ENCODE results near the gene MMAB.

DNA sequence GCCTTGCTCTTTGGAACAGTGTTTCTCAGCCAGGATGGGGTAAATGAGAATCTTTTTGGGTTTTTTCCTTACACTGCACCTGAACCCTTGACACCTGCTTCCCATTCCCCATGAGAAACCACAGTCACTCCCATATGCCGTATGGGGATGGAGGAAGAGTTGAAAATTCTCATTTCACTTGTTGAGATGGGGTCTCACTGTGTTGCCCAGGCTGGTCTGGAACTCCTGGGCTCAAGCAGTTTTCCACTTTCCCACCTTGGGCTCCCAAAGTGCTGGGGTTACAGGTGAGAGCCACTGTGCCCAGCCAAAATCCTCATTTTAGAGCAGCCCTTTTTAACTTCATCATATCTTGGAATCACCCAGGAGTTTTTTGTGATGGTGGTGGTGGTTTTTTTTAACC is 4.0 kb upstream of the MMAB start:
- TF ChIP-seq, protein P1, sequence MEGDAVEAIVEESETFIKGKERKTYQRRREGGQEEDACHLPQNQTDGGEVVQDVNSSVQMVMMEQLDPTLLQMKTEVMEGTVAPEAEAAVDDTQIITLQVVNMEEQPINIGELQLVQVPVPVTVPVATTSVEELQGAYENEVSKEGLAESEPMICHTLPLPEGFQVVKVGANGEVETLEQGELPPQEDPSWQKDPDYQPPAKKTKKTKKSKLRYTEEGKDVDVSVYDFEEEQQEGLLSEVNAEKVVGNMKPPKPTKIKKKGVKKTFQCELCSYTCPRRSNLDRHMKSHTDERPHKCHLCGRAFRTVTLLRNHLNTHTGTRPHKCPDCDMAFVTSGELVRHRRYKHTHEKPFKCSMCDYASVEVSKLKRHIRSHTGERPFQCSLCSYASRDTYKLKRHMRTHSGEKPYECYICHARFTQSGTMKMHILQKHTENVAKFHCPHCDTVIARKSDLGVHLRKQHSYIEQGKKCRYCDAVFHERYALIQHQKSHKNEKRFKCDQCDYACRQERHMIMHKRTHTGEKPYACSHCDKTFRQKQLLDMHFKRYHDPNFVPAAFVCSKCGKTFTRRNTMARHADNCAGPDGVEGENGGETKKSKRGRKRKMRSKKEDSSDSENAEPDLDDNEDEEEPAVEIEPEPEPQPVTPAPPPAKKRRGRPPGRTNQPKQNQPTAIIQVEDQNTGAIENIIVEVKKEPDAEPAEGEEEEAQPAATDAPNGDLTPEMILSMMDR (conservative IDR thresholded peaks at IDR 0.05; ENCODE audit: low read depth, low read length): no peak
- no peak for TF ChIP-seq EZH2 (IDR thresholded peaks at IDR 0.05; ENCODE audit: low read length, unreplicated experiment)
- TF ChIP-seq EZH2phosphoT487 (IDR thresholded peaks at IDR 0.05; ENCODE audit: borderline replicate concordance, low read length): no peak
